H1 (cell line): Measurements from ENCODE around the gene ZBTB43. TPM values are rescaled to one million over a fixed set of nuclear protein-coding genes. Genes with fewer than 3 reads are reported as not detected.

Experiments
- CTCF ChIA-PET: fragments of 300-600 bp; sonication (Branson Sonifier 250); formaldehyde crosslinking; loops from one replicate; lab custom pipeline; 2021; ENCODE audit not compliant: partially characterized antibody; lab: Charles Lee
- POLR2A ChIA-PET: fragments of 300-600 bp; sonication (Branson Sonifier 250); formaldehyde crosslinking; loops from one replicate; lab custom pipeline; 2021; ENCODE audit warnings: inconsistent platforms; ENCODE audit not compliant: partially characterized antibody; lab: Charles Lee
- DNase-seq, 2 experiments: peaks; one replicate each; pipeline versions ENCODE4 v3.0.0 to v3.0.0-alpha.2; 2010 to 2022; ENCODE audit warnings: low spot score in 2 of 2, low read depth in 1 of 2, mixed read lengths in 1 of 2
- FAIRE-seq: peaks from 2 replicates; lab custom pipeline; 2011; peaks lifted over from hg19 to GRCh38; lab: Jason Lieb, UNC
- H2AFZ ChIP-seq: 2 replicates; pipeline ENCODE4 v1.8.1; 2012; ENCODE audit warnings: low read length, inconsistent platforms
- H2AK5ac ChIP-seq: 2 replicates; pipeline ENCODE4 v1.6.1; 2013; ENCODE audit warnings: low read depth, low read length
- H2BK120ac ChIP-seq: replicated peaks from 2 replicates; pipeline ENCODE3; 2013; ENCODE audit warnings: low read depth, low read length, inconsistent platforms
- H2BK12ac ChIP-seq: 2 replicates; pipeline ENCODE4 v1.6.1; 2013; ENCODE audit warnings: low read depth, low read length
- H2BK15ac ChIP-seq: 2 replicates; pipeline ENCODE4 v1.6.1; 2013; ENCODE audit warnings: low read length
- H2BK20ac ChIP-seq: 2 replicates; pipeline ENCODE4 v1.6.1; 2013; ENCODE audit warnings: low read length
- H2BK5ac ChIP-seq: 2 replicates; pipeline ENCODE4 v1.6.1; 2013; ENCODE audit warnings: low read depth, low read length
- H3K14ac ChIP-seq: 2 replicates; pipeline ENCODE4 v1.6.1; 2013; ENCODE audit warnings: inconsistent platforms; ENCODE audit not compliant: insufficient read length
- H3K18ac ChIP-seq: 2 replicates; pipeline ENCODE4 v1.6.1; 2013; ENCODE audit warnings: low read length; ENCODE audit errors: extremely low read depth
- H3K23ac ChIP-seq: 2 replicates; pipeline ENCODE4 v1.6.1; 2013; ENCODE audit warnings: inconsistent platforms; ENCODE audit not compliant: insufficient read length
- H3K23me2 ChIP-seq: 2 replicates; pipeline ENCODE4 v1.6.1; 2013; ENCODE audit warnings: low read depth, low read length
- H3K27ac ChIP-seq: 2 replicates; pipeline ENCODE4 v1.6.1; 2011; ENCODE audit warnings: low read depth, low read length, inconsistent platforms
- H3K27me3 ChIP-seq, 4 experiments: replicated peaks in 1 of 4; 1 replicate in 1 of 4; 2 replicates in 3 of 4; pipeline versions ENCODE4 v1.6.1 to v1.8.1; 2011 to 2013; ENCODE audit warnings: low read length in 3 of 4, mild to moderate bottlenecking in 3 of 4, inconsistent platforms in 2 of 4, mixed read lengths in 2 of 4, moderate library complexity in 1 of 4; ENCODE audit not compliant: control insufficient read depth in 3 of 4, insufficient read depth in 3 of 4; ENCODE audit errors: extremely low read depth in 1 of 4
- H3K36me3 ChIP-seq, 4 experiments: 2 replicates each; pipeline versions ENCODE4 v1.6.1 to v1.8.1; 2011 to 2013; ENCODE audit warnings: mild to moderate bottlenecking in 4 of 4, low read length in 3 of 4, moderate library complexity in 2 of 4, control low read depth in 1 of 4, inconsistent platforms in 1 of 4; ENCODE audit not compliant: insufficient read depth in 4 of 4, control insufficient read depth in 2 of 4
- H3K4ac ChIP-seq: replicated peaks from 2 replicates; pipeline ENCODE3; 2013; ENCODE audit warnings: low read length, low read depth, mixed read lengths, inconsistent platforms; ENCODE audit not compliant: insufficient read length
- H3K4me1 ChIP-seq, 4 experiments: replicated peaks in 1 of 4; 1 replicate in 1 of 4; 2 replicates in 3 of 4; pipeline versions ENCODE4 v1.6.1 to v1.8.1; 2011 to 2013; ENCODE audit warnings: low read length in 3 of 4, inconsistent platforms in 2 of 4, mixed read lengths in 1 of 4; ENCODE audit not compliant: insufficient read depth in 4 of 4, control insufficient read depth in 3 of 4
- H3K4me2 ChIP-seq, 2 experiments: 2 replicates each; pipeline versions ENCODE4 v1.6.1 to v1.8.1; 2011 to 2013; ENCODE audit warnings: low read depth in 2 of 2, low read length in 2 of 2, control low read depth in 1 of 2, inconsistent platforms in 1 of 2, mild to moderate bottlenecking in 1 of 2; ENCODE audit not compliant: insufficient read depth in 1 of 2
- H3K4me3 ChIP-seq, 4 experiments: fragments of 200-600, 300-600 bp in 1 of 4; sonication (generic), shearing (Covaris generic), sonication (Bioruptor Twin) in 1 of 4; 2 replicates each; pipeline versions ENCODE4 v1.5.1 to v1.8.1; 2011 to 2016; ENCODE audit warnings: low read length in 4 of 4, low read depth in 3 of 4, control low read depth in 2 of 4, inconsistent platforms in 2 of 4, mild to moderate bottlenecking in 2 of 4, mixed read lengths in 1 of 4, moderate library complexity in 1 of 4; ENCODE audit not compliant: insufficient read depth in 2 of 4; ENCODE audit errors: extremely low read depth in 1 of 4
- H3K56ac ChIP-seq: replicated peaks from 2 replicates; pipeline ENCODE3; 2013; ENCODE audit warnings: low read depth, mild to moderate bottlenecking, mixed read lengths, low read length, inconsistent platforms; ENCODE audit not compliant: insufficient read length
- H3K79me1 ChIP-seq: 2 replicates; pipeline ENCODE4 v1.6.1; 2013; ENCODE audit warnings: low read depth, low read length, control low read depth
- H3K79me2 ChIP-seq, 2 experiments: 2 replicates each; pipeline versions ENCODE4 v1.6.1 to v1.8.1; 2012 to 2013; ENCODE audit warnings: low read length in 2 of 2, mild to moderate bottlenecking in 2 of 2, inconsistent platforms in 1 of 2; ENCODE audit not compliant: insufficient read depth in 2 of 2, control insufficient read depth in 1 of 2
- H3K9ac ChIP-seq, 4 experiments: replicated peaks in 1 of 4; 1 replicate in 1 of 4; 2 replicates in 3 of 4; pipeline versions ENCODE4 v1.6.1 to v1.8.1; 2011 to 2013; ENCODE audit warnings: low read depth in 3 of 4, low read length in 3 of 4, control low read depth in 2 of 4, mild to moderate bottlenecking in 2 of 4, moderate library complexity in 2 of 4, inconsistent platforms in 1 of 4; ENCODE audit errors: extremely low read depth in 1 of 4
- H3K9me3 ChIP-seq, 2 experiments: 2 replicates each; pipeline versions ENCODE4 v1.6.1 to v1.8.1; 2012 to 2013; ENCODE audit warnings: mild to moderate bottlenecking in 2 of 2, moderate library complexity in 2 of 2, control low read depth in 1 of 2, inconsistent platforms in 1 of 2, low read depth in 1 of 2, low read length in 1 of 2, mixed read lengths in 1 of 2; ENCODE audit not compliant: insufficient read depth in 2 of 2
- H4K20me1 ChIP-seq, 2 experiments: replicated peaks in 1 of 2; 2 replicates each; pipeline versions ENCODE3 to v1.8.1; 2011 to 2013; ENCODE audit warnings: inconsistent platforms in 2 of 2, low read length in 2 of 2, mild to moderate bottlenecking in 1 of 2; ENCODE audit not compliant: insufficient read depth in 2 of 2, control insufficient read depth in 1 of 2
- H4K5ac ChIP-seq: 2 replicates; pipeline ENCODE4 v1.6.1; 2013; ENCODE audit warnings: low read length, low read depth, mixed read lengths, inconsistent platforms; ENCODE audit not compliant: insufficient read length
- H4K8ac ChIP-seq: 2 replicates; pipeline ENCODE4 v1.8.0; 2013; ENCODE audit warnings: mild to moderate bottlenecking, moderate library complexity, low read length, inconsistent platforms; ENCODE audit not compliant: insufficient read depth; ENCODE audit errors: extremely low read depth
- H4K91ac ChIP-seq: replicated peaks from 2 replicates; pipeline ENCODE3; 2013; ENCODE audit warnings: low read length, mixed read lengths, inconsistent platforms; ENCODE audit not compliant: insufficient read length
- CBX5 ChIP-seq: fragments of 300-800, 300-1000 bp; sonication (generic); IDR thresholded peaks from 2 replicates; pipeline ENCODE4 v1.7.1; 2016; ENCODE audit warnings: antibody characterized with exemption, low read length, low read depth
- EGR1 ChIP-seq: IDR thresholded peaks from 2 replicates; pipeline ENCODE4 v1.6.1; 2011; ENCODE audit warnings: low read depth, low read length, borderline replicate concordance
- SIRT6 ChIP-seq: IDR thresholded peaks from one replicate; pipeline ENCODE4 v1.7.1; 2012; ENCODE audit warnings: low read length, inconsistent platforms
- SRF ChIP-seq: IDR thresholded peaks from 2 replicates; pipeline ENCODE4 v1.6.1; 2011; ENCODE audit warnings: mild to moderate bottlenecking, low read depth, low read length, moderate library complexity
- WGBS, 2 experiments: shearing (Covaris generic) in 1 of 2; methylation state at CpG; one replicate each; pipeline versions ENCODE4 v1.1.6 to v1.1.7; 2013 to 2015; ENCODE audit warnings: low lambda C conversion rate in 2 of 2, mixed read lengths in 2 of 2, inconsistent platforms in 1 of 2, low coverage in 1 of 2, missing lambda C conversion rate in 1 of 2; ENCODE audit not compliant: insufficient replicate concordance in 2 of 2, insufficient coverage in 1 of 2, insufficient read length in 1 of 2; ENCODE audit errors: extremely low coverage in 1 of 2, missing lambda C conversion rate in 1 of 2; 5-methylcytosine and 5-hydroxymethylcytosine counted together
- polyA plus RNA-seq, 7 experiments: library from polyadenylated mRNA; depleted of rRNA in 3 of 7; stranded (reverse) in 5 of 7; unstranded in 2 of 7; fragments of >200 nt in 5 of 7; fragments of 200-250 nt in 2 of 7; gene quantifications; 1 replicate in 5 of 7; 2 replicates in 1 of 7; 4 replicates in 1 of 7; pipeline versions ENCODE4 v1.2.1 to v1.2.3, GENCODE V29; 2011 to 2013; ENCODE audit warnings: missing spikeins in 2 of 7, mixed read lengths in 2 of 7
- total RNA-seq: library from RNA; stranded (reverse); fragmentation: NEBNext Ultra II Directional; extraction: Animal tissue kit (Norgen Biotek cat#: 25700); gene quantifications from 2 replicates; pipeline ENCODE4 v1.2.1, GENCODE V29; 2021
- TF ChIP-seq, protein P1 (sequence below): IDR thresholded peaks from 2 replicates; pipeline ENCODE4 v1.6.1; 2012; ENCODE audit warnings: inconsistent platforms

ZBTB43 gene
- total and polyA plus RNA-seq, 2 of the 8 experiments (the other 6 are each of a cell fraction or from before 2014, with no cell fraction given) = 4.1 to 16.7 TPM

GRCh38 chr9:126872516-126872915 is 67.7 kb downstream of the ZBTB43 start:
- H3K14ac ChIP-seq = no peak overlapping the region
- no peak overlapping the region for H4K91ac ChIP-seq
- H3K27ac ChIP-seq = no peak overlapping the region
- no peak overlapping the region for H2BK12ac ChIP-seq
- POLR2A ChIA-PET = interaction anchor here (0.8 to 1.5 kb wide), 3 partner anchors 9 to 16 kb away, joined by 3 read pairs; no protein-coding TSS in a partner anchor
- CTCF ChIA-PET = no interaction called here
- no peak overlapping the region for H2BK120ac ChIP-seq
- H3K18ac ChIP-seq = no peak overlapping the region
- peaks cover 8 to 11% of the 10 kb centered on the region in 2 experiments for H4K20me1 ChIP-seq
- H3K23me2 ChIP-seq = no peaks in the 10 kb centered on the region
- no peak overlapping the region for H2BK15ac ChIP-seq
- H3K27me3 ChIP-seq = no peaks in the 10 kb centered on the region
- DNase-seq = no peak
- no peak overlapping the region for H4K8ac ChIP-seq
- no peak overlapping the region for H2AFZ ChIP-seq
- H2BK20ac ChIP-seq = no peak overlapping the region
- no peak overlapping the region for H3K4me2 ChIP-seq
- no peaks in the 10 kb centered on the region for H3K9me3 ChIP-seq
- no peak overlapping the region for H3K23ac ChIP-seq
- no peaks in the 10 kb centered on the region; a peak in 2 of 8 replicates for H3K36me3 ChIP-seq
- H3K79me1 ChIP-seq = peaks cover 16% of the 10 kb centered on the region
- H3K4me1 ChIP-seq = peaks cover 0 to 6% (median under 1%) of the 10 kb centered on the region in 4 experiments; a peak in 3 of 7 replicates
- no peak overlapping the region for H2AK5ac ChIP-seq
- WGBS, 2 experiments = 91% methylated on average over 4 of the region's 4 CpGs; no CpG with 5 or more reads in 1 of the 2 experiments
- H2BK5ac ChIP-seq = no peak overlapping the region
- TF ChIP-seq, protein P1, sequence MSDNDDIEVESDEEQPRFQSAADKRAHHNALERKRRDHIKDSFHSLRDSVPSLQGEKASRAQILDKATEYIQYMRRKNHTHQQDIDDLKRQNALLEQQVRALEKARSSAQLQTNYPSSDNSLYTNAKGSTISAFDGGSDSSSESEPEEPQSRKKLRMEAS = no peak
- no peak for TF ChIP-seq SIRT6
- TF ChIP-seq SRF = no peak
- TF ChIP-seq CBX5 = no peak
- no peak for TF ChIP-seq EGR1
- no peak for FAIRE-seq
- H3K79me2 ChIP-seq = peaks cover 5 to 77% of the 10 kb centered on the region in 2 experiments
- H3K9ac ChIP-seq = no peak overlapping the region
- no peak overlapping the region for H4K5ac ChIP-seq
- H3K4ac ChIP-seq = no peak overlapping the region
- H3K4me3 ChIP-seq = no peak overlapping the region
- H3K56ac ChIP-seq = no peak overlapping the region
